HEK293T (cell line): ENCODE results near the gene ARHGAP33.
A peak's percentile ranks its signal among the peaks of the same experiment; 100 is the strongest.

Source experiments
- ARNT ChIP-seq: fragments of 450-650 bp; IDR thresholded peaks from 2 replicates; pipeline ENCODE4 v1.6.1; 2017; ENCODE audit warnings: mild to moderate bottlenecking
- BHLHE40 ChIP-seq: fragments of 450-650 bp; IDR thresholded peaks from 2 replicates; pipeline ENCODE4 v1.6.1; 2016; ENCODE audit warnings: mild to moderate bottlenecking, moderate library complexity, borderline replicate concordance
- CTBP1 ChIP-seq: fragments of 450-650 bp; IDR thresholded peaks from 2 replicates; pipeline ENCODE4 v1.6.1; 2016; ENCODE audit warnings: borderline replicate concordance
- ELF4 ChIP-seq: fragments of 450-650 bp; IDR thresholded peaks from 2 replicates; pipeline ENCODE4 v1.6.1; 2017; ENCODE audit warnings: antibody characterized with exemption
- FOXA1 ChIP-seq: fragments of 450-650 bp; IDR thresholded peaks from 2 replicates; pipeline ENCODE4 v1.6.1; 2016; ENCODE audit warnings: mild to moderate bottlenecking
- FOXK2 ChIP-seq: fragments of 450-650 bp; IDR thresholded peaks from 2 replicates; pipeline ENCODE4 v1.6.1; 2016; ENCODE audit warnings: mild to moderate bottlenecking
- FOXM1 ChIP-seq: fragments of 450-650 bp; IDR thresholded peaks from 2 replicates; pipeline ENCODE4 v1.6.1; 2017; ENCODE audit warnings: mild to moderate bottlenecking, borderline replicate concordance
- HDGF ChIP-seq: fragments of 450-650 bp; IDR thresholded peaks from 2 replicates; pipeline ENCODE4 v1.6.1; 2017; ENCODE audit warnings: antibody characterized with exemption, borderline replicate concordance
- NFRKB ChIP-seq: fragments of 450-650 bp; IDR thresholded peaks from 2 replicates; pipeline ENCODE4 v1.6.1; 2016; ENCODE audit warnings: mild to moderate bottlenecking, moderate library complexity
- PKNOX1 ChIP-seq: fragments of 450-650 bp; IDR thresholded peaks from 2 replicates; pipeline ENCODE4 v1.6.1; 2016
- SP1 ChIP-seq: fragments of 450-650 bp; IDR thresholded peaks from 2 replicates; pipeline ENCODE4 v1.6.1; 2017
- SUZ12 ChIP-seq: fragments of 450-650 bp; IDR thresholded peaks from 2 replicates; pipeline ENCODE4 v1.6.1; 2016; ENCODE audit warnings: mild to moderate bottlenecking
- ZNF384 ChIP-seq: fragments of 450-650 bp; IDR thresholded peaks from 2 replicates; pipeline ENCODE4 v1.6.1; 2016

- TF ChIP-seq SP1, result no peak
- TF ChIP-seq CTBP1, result no peak
- 0 out of 2 replicates have a peak, but pooled peaks have one; percentile 17 for TF ChIP-seq ELF4
- TF ChIP-seq ARNT, result no peak
- no peak for TF ChIP-seq FOXM1
- no peak for TF ChIP-seq FOXA1
- TF ChIP-seq ZNF384, result no peak
- TF ChIP-seq SUZ12, result no peak
- no peak for TF ChIP-seq FOXK2
- no peak for TF ChIP-seq HDGF
- no peak for TF ChIP-seq NFRKB
- TF ChIP-seq PKNOX1, result no peak
- no peak for TF ChIP-seq BHLHE40
Observed at GRCh38 chr19:35744430-35745327, 30.7 kb upstream of the ARHGAP33 start.
